Activated CD4-positive, alpha-beta T cell treated with anti-CD3 and anti-CD28 coated beads, Interleukin-2, amount 50 U/mL, for 16 hours (primary cell): ENCODE data around the gene POLDIP3.
"Not testable (repeated sequence)": the region's sequence is repeated elsewhere in the genome, so short reads cannot be mapped to it uniquely, and the experiment has no call there.

ENCODE experiments used
- DNase-seq: peaks from one replicate; pipeline ENCODE4 v3.0.0-alpha.2; 2020

The POLDIP3 gene

DNA sequence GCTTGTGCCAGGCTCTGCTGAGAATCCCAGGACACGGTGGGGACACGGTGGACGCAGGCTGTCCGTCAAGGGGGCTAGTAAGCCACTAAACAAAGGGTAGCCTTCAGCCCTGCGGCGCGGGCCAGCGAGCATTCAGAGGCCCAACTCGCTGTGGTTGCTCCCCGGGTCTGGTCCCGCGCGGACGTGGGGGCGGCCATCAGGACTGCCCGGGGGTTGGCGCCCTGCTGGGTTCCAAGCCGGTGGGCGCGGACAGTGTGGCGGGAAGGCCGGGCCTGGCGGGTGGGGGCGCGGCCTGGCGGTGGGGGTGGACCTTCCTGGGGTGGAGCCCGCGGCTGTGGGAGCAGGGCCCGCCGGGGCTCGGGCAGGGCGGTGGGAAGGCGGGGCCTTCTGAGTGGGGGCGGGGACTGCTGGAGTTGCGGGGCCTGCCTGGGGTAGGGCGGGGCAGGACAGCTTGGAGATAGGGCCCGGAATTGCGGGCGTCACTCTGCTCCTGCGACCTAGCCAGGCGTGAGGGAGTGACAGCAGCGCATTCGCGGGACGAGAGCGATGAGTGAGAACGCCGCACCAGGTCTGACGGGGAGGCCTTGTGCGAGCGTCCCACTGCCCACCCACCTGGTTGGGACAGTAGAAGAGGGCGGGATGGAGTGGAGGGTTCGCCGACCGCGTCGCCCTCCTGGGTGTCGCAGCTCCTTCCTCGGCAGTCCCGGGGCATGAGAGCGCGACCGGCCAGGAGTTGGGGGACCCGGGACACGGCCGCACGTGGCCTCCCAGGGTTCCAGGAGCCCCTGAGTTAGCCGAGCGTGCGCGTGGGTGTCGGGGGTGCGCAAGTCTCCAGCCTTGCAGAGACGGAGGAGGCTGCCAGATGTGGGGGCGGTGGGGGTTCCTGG is 61.0 kb downstream of the POLDIP3 start, which contains the start of gene SERHL2:
Gene SERHL2, plus strand, starts transcription at position 482 of the 887 bp plus-strand sequence. Its CDS starts 65 bp downstream, at position 547.
- peak; percentile 75 for DNase-seq

- not testable (repeated sequence) for DNase-seq
Measured at GRCh38 chr22:42552294-42552647, 62.4 kb downstream of the POLDIP3 start.

- DNase-seq, result no peak
Measured at GRCh38 chr22:42549331-42550060, 65.2 kb downstream of the POLDIP3 start.

DNA sequence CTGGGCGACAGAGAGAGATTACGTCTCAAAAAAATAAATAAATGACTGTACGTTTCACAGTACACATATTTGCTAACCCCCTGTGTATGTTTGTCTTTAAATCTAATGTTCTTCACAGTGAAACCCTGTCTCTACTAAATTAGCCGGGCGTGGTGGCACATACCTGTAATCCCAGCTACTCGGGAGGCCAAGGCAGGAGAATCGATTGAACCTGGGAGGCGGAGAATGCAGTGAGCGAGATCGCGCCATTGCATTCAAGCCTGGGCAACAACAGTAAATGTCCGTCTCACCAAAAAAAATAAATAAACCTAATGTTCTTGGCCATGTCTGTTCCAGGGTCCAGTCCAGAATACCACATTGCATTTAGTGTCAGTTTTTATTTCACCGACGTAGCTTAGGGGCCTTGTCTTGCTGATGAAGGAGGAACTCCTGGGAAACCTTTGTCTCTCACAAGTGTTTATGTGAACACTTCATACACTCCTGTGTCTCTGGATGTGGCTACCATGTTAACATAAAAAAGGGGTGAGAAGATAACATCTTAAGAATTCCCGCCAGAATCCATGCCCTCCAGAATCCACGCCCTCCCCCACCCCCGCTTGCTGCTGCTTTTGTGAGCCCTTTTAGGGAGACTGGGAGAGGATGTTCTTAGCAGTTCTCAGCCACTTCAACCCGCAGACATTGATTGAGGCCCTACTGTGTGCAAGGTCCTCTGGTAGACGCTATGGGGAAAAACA is 65.9 kb downstream of the POLDIP3 start:
- DNase-seq, result no peak

DNA sequence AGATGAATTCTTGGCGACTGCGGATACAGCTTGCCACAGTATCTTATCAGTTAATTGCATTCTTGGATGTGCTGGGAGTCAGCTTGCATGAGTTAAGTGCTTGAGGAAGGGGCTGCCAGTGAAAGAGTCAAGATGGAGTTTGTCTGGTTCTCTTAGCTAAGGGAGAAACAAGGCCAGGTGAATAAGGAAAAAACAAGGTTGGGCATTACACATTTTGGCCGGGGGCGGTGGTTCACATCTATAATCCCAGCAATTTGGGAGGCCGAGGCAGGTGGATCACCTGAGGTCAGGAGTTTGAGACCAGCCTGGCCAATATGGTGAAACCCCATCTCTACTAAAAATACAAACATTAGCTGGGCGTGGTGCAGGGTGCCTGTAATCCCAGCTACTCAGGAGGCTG is 66.6 kb downstream of the POLDIP3 start:
- DNase-seq, result not testable (repeated sequence)

GRCh38 chr22:42547562-42547961 is 67.1 kb downstream of the POLDIP3 start:
- DNase-seq, result no peak

GRCh38 chr22:42544686-42545085 is 70.0 kb downstream of the POLDIP3 start:
- DNase-seq, result no peak

- not testable (repeated sequence) for DNase-seq
Measured at GRCh38 chr22:42539236-42539771, 75.4 kb downstream of the POLDIP3 start.

DNA sequence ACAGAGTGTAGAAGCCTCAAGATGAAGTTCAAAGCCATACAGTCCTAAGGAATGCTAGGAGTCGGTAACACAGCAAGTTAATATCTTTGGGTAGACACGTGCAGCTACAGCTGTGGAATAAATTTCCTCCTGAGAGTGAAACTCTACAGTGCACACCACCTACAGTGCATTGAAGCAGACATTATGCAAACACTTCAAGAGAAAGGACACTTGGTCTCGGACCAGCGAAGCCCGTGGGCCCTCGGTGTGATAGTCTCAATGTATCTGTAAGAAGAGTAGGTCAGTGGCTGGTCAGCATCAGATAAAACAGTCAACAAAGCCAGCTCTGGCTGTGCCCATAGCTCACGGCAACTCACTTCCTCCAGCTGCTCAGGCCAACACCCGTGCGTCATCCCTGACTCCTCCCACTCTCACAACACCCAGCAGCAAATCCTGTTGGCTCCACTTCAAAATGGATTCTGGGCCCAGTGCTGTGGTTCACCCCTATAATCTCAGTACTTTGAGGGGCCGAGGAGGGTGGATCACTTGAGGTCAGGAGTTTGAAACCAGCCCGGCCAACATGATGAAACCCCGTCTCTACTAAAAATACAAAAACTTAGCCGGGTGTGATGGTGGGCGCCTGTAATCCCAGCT is 77.4 kb downstream of the POLDIP3 start:
- not testable (repeated sequence) for DNase-seq

GRCh38 chr22:42536634-42537033 is 78.0 kb downstream of the POLDIP3 start:
- not testable (repeated sequence) for DNase-seq

- DNase-seq, result no peak
Measured at GRCh38 chr22:42536166-42536565, 78.5 kb downstream of the POLDIP3 start.

- not testable (repeated sequence) for DNase-seq
Measured at GRCh38 chr22:42535082-42535731, 79.5 kb downstream of the POLDIP3 start.
